Head of caudate nucleus (tissue), 42 donors: Measurements from ENCODE around the gene PPM1H.

ENCODE experiments used
- DNase-seq, 42 donors: peaks; one replicate each; pipeline versions ENCODE4 v3.0.0 to v3.0.0-alpha.2; 2020 to 2021; ENCODE audit warnings: mixed read lengths in 7 of 42
- intact Hi-C: fragments of 100-400 bp; cut with DNase I; formaldehyde crosslinking; loops from one replicate; pipeline ENCODE4 v1.15.0; 2022

Gene PPM1H

GRCh38 chr12:62631471-62632410 is 303.2 kb downstream of the PPM1H start:
- intact Hi-C loops = no loop called here
- DNase-seq = peak; percentile 31 to 85 (median 70)

DNA sequence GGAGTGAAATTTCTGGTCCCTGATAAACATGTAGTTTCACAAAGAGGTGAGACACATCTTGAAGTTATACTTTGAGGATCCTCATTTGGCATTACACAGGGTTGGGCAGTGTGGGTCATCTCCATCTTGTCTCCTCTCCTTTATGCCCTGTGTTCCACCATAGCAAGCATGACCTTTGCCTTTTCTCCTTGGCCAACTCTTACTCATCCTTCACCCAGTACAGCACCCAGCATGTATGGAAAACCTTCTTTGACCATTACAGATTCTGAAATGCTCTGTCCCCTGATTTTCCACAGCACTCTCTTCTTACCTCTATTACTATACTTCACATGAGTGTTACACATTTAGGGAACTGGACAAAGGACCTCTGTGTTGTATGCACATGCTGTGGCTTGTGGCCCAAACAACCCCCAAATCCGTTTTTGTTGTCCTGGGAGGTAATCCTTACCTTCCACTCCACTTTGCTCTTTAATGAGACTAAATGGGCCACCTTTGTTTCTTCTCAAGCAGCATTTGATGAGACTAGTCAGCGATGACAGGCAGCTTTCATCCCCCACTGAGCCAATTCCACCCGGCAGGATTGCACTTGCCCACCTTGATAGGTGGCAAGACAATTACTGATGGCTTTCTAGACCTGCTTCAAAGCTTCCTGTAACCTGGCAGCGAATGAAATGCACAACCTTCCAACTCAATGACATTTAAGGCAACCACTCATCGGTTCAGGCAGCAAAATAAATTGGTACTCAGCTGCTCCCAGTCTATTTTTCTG is 304.8 kb downstream of the PPM1H start:
- no peak for DNase-seq

GRCh38 chr12:62629413-62629812 is 305.5 kb downstream of the PPM1H start:
- DNase-seq = no peak
- intact Hi-C loops = no loop called here

More for the DNA sequence above, 304.8 kb downstream of the PPM1H start:
- intact Hi-C loops = no loop called here

DNA sequence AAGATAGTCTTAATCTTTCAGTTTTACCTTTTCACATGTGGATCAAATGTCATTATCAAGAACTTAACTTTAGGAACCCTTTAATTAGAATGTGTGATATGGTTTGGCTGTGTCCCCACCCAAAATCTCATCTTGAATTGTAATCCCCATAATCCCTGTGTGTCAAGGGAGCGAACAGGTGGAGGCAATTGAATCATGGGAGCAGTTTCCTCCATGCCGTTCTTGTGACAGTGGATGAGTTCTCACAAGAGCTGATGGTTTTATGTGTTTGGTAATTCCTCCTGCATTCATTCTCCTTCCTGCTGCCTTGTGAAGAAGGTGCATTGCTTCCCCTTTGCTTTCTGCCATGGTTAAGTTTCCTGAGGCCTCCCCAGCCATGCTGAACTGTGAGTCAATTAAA is 307.8 kb downstream of the PPM1H start:
- no peak for DNase-seq
- intact Hi-C loops = no loop called here

DNA sequence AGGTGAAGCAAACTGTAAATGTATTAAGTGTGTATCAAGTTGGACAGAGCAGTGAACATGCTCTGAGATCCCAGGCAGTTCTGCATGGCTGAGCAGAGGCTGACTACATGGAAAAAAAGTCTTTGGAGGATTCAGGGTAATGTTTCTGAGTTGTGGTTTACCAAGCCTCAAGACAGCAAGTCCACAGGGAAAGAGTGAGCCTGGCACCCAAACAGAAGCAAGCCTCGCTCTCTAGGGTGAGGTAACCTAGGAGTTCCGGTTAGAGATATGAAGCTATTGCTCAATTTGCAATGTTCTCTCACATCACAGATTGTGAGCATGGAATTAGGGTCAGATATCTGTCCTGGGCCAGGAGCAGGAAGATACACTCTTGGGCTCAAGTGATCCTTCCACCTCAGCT is 309.7 kb downstream of the PPM1H start:
- DNase-seq = no peak
- intact Hi-C loops = no loop called here

- no peak for DNase-seq
- intact Hi-C loops = no loop called here
Measured at GRCh38 chr12:62622177-62622576, 312.8 kb downstream of the PPM1H start.

- intact Hi-C loops = no loop called here
- DNase-seq = no peak
Measured at GRCh38 chr12:62621101-62621638, 313.8 kb downstream of the PPM1H start.

GRCh38 chr12:62618930-62619329 is 316.0 kb downstream of the PPM1H start:
- intact Hi-C loops = no loop called here

DNA sequence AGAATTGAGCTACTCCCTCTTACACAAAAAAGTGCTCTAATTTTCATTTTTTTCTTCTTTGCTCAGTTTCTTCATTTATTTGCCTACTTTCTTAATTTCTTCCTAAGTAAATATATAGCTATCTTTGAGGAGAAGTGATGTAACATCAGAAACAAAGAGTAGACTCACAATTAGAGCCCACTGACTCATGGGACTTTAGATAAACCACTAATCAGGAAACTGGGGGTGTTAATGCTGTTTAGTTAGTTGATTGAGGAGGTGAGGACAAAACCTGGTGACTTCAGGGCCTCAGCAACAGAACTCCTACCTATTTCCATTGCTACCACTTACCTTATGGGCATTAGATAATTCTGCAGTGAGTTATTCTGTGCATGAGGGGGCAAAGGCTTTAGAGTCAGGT is 316.6 kb downstream of the PPM1H start:
- DNase-seq = no peak
- intact Hi-C loops = no loop called here

More at GRCh38 chr12:62618930-62619329, 316.0 kb downstream of the PPM1H start:
- DNase-seq = no peak

GRCh38 chr12:62613081-62613480 is 321.9 kb downstream of the PPM1H start:
- no peak for DNase-seq
- intact Hi-C loops = no loop called here

DNA sequence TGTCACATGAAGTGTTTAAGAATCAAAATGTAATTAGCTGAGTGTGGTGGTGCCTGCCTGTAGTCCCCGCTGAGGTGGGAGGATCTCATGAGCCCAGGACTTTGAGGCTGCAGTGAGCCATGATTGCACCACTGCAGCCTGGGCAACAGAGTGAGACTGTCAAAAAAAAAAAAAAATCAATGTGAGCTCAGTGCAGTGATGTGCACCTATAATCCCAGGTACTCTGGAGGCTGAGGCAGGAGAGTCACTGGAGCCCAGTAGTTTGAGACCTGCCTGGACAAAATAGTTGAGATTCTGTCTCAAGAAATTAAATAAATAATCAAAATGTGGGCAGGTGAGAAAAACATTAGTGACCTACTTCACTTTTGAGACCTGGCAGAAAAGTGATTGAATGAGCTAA is 328.3 kb downstream of the PPM1H start:
- intact Hi-C loops = loop anchor here (10.0 kb wide), 1 partner anchor 328 kb away; the partner anchor contains the start of gene PPM1H
- DNase-seq = no peak

- intact Hi-C loops = loop anchor here (10.0 kb wide), 1 partner anchor 329 kb away; the partner anchor contains the start of gene PPM1H
Measured at GRCh38 chr12:62605981-62606380, 329.0 kb downstream of the PPM1H start.

DNA sequence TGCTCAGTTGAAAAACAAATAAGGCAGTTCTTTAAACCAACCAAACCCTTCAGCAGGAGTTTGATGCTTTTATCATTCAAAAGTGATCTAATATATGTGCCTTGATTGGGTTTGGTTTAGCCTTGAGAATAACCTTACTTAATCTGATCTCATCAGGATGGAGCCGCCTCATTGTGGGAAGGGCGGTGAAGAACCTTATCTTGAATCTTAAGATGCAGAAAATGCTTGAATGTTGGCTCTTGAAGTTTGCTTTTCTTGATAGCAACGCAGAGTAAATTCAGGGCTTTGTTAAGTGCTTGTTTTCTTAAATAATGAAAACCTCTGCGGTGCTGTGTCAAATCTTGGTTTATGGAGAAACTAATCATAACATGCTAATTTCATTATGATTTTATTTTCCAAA is 330.1 kb downstream of the PPM1H start:
- DNase-seq = no peak
- intact Hi-C loops = loop anchor here (5.0 to 10.0 kb wide), 3 partner anchors 112 to 330 kb away; partner anchors contain the start of gene PPM1H

More at GRCh38 chr12:62605981-62606380, 329.0 kb downstream of the PPM1H start:
- no peak for DNase-seq

GRCh38 chr12:62604373-62604772 is 330.6 kb downstream of the PPM1H start:
- intact Hi-C loops = loop anchor here (5.0 to 10.0 kb wide), 3 partner anchors 113 to 330 kb away; partner anchors contain the start of gene PPM1H
- no peak for DNase-seq

GRCh38 chr12:62603811-62604098 is 331.2 kb downstream of the PPM1H start:
- intact Hi-C loops = loop anchor here (5.0 to 10.0 kb wide), 3 partner anchors 114 to 331 kb away; partner anchors contain the start of gene PPM1H
- DNase-seq = no peak

GRCh38 chr12:62603061-62603810 is 331.7 kb downstream of the PPM1H start:
- intact Hi-C loops = loop anchor here (5.0 to 10.0 kb wide), 3 partner anchors 114 to 332 kb away; partner anchors contain the start of gene PPM1H
- DNase-seq = peak; percentile 67 to 95 (median 91)

GRCh38 chr12:62602255-62603060 is 332.5 kb downstream of the PPM1H start:
- peak; percentile 76 to 95 (median 90) for DNase-seq
- intact Hi-C loops = loop anchor here (5.0 to 10.0 kb wide), 3 partner anchors 115 to 332 kb away; partner anchors contain the start of gene PPM1H

DNA sequence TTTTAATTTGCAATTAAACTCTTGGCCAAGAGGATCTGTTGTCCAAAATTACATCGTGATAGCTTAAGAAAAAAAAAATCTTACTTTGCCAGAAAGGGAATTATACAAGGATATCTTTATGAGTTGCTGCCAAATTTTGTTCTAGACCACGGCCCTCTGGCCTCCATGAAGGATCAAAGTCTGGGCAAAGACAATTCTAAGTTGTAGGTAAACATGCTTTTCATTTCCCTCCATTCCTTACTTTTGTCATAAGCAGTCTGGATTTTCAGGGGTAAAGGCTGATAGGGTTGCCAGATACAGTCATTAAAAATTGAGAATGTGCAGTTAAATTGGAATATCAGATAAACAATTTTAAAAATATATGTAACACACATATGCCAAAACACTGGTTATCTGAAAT is 333.2 kb downstream of the PPM1H start:
- no peak for DNase-seq

More for the DNA sequence above, 333.2 kb downstream of the PPM1H start:
- intact Hi-C loops = loop anchor here (5.0 to 10.0 kb wide), 3 partner anchors 116 to 333 kb away; partner anchors contain the start of gene PPM1H
